ENCODE results near the gene MAN2B2. TPM values are rescaled to one million over a fixed set of nuclear protein-coding genes. Genes with fewer than 3 reads are reported as not detected.

Gene MAN2B2
- total RNA-seq, 1 experiment from 2014 or later, result 8.5 TPM

GRCh38 chr4:6546091-6546490 is 28.9 kb upstream of the MAN2B2 start:
- Histone ChIP-seq H2AFZ (ENCODE audit: low read length) (no peak overlapping the region), H3K9ac (ENCODE audit: low read length) (no peak overlapping the region), H3K4me3 (ENCODE audit: low read length) (no peak overlapping the region), H3K79me2 (ENCODE audit: low read length) (no peaks in the 10 kb centered on the region), H3K27me3 (ENCODE audit: low read length) (no peaks in the 10 kb centered on the region), H3F3A (ENCODE audit: low read length, unreplicated experiment) (no peaks in the 10 kb centered on the region), H3K9me2 (replicated peaks; ENCODE audit: low read length) (no peaks in the 10 kb centered on the region), H4K20me1 (ENCODE audit: low read length) (no peaks in the 10 kb centered on the region), H3K27ac (ENCODE audit: low read length) (no peak overlapping the region), H3K4me1 (ENCODE audit: insufficient read depth, low read length) (no peaks in the 10 kb centered on the region), H3K4me2 (ENCODE audit: low read length) (no peak overlapping the region), H3K9me3 (ENCODE audit: low read length) (no peaks in the 10 kb centered on the region), H3K36me3 (ENCODE audit: low read depth, low read length) (no peaks in the 10 kb centered on the region)
- TF ChIP-seq EZH2phosphoT487 (IDR thresholded peaks at IDR 0.05; ENCODE audit: borderline replicate concordance, low read length) (no peak), CTCF (conservative IDR thresholded peaks at IDR 0.05; ENCODE audit: low read depth, low read length) (no peak), EZH2 (IDR thresholded peaks at IDR 0.05; ENCODE audit: low read length, unreplicated experiment) (no peak)
- intact Hi-C loops (cut with micrococcal nuclease), result loop anchor here (5.0 kb wide), 1 partner anchor 204 kb away; no protein-coding TSS in a partner anchor
- BruUV-seq (replicated peaks), result no TSS peak
- POLR2A ChIA-PET (ENCODE audit: unreplicated experiment), result no interaction called here
- no peak for DNase-seq
- no peak for ATAC-seq
- CTCF ChIA-PET, result no interaction called here

GRCh38 chr4:6546681-6547447 is 28.1 kb upstream of the MAN2B2 start:
- no peak overlapping the region for H3K4me3 ChIP-seq (ENCODE audit: low read length)
- no peaks in the 10 kb centered on the region for H3K4me1 ChIP-seq (ENCODE audit: insufficient read depth, low read length)
- H3K9me3 ChIP-seq (ENCODE audit: low read length), result no peaks in the 10 kb centered on the region
- no peak overlapping the region for H3K4me2 ChIP-seq (ENCODE audit: low read length)
- H3K9ac ChIP-seq (ENCODE audit: low read length), result no peak overlapping the region
- no peaks in the 10 kb centered on the region for H3K27me3 ChIP-seq (ENCODE audit: low read length)
- TF ChIP-seq CTCF (conservative IDR thresholded peaks at IDR 0.05; ENCODE audit: low read depth, low read length) (peak; percentile 91), EZH2 (IDR thresholded peaks at IDR 0.05; ENCODE audit: low read length, unreplicated experiment) (no peak)
- ATAC-seq, result no peak
- CTCF ChIA-PET, result interaction anchor here (0.6 kb wide), 1 partner anchor 346 kb away, joined by 7 read pairs; no protein-coding TSS in a partner anchor
- no peak overlapping the region for H3K27ac ChIP-seq (ENCODE audit: low read length)
- BruUV-seq (replicated peaks), result no TSS peak
- H3K36me3 ChIP-seq (ENCODE audit: low read depth, low read length), result no peaks in the 10 kb centered on the region
- H3K9me2 ChIP-seq (replicated peaks; ENCODE audit: low read length), result no peaks in the 10 kb centered on the region
- DNase-seq, result peak; percentile 66
- no peaks in the 10 kb centered on the region for H3F3A ChIP-seq (ENCODE audit: low read length, unreplicated experiment)
- POLR2A ChIA-PET (ENCODE audit: unreplicated experiment), result no interaction called here
- H3K79me2 ChIP-seq (ENCODE audit: low read length), result no peaks in the 10 kb centered on the region
- no peak overlapping the region for H2AFZ ChIP-seq (ENCODE audit: low read length)
- intact Hi-C loops (cut with micrococcal nuclease), result loop anchor here (5.0 kb wide), 1 partner anchor 205 kb away; no protein-coding TSS in a partner anchor
- no peaks in the 10 kb centered on the region for H4K20me1 ChIP-seq (ENCODE audit: low read length)
